Hepatocyte (in vitro differentiated cells): ENCODE measurements around the gene MTNR1A. TPM values are rescaled to one million over a fixed set of nuclear protein-coding genes. Genes with fewer than 3 reads are reported as not detected.

Experiments
- DNase-seq: peaks from one replicate; pipeline ENCODE4 v3.0.0-alpha.2; 2016; ENCODE audit warnings: low spot score
- H2AFZ ChIP-seq: fragments of 200-600 bp; sonication (generic); 2 replicates; pipeline ENCODE4 v1.6.0; 2016; ENCODE audit warnings: antibody characterized with exemption, mild to moderate bottlenecking
- H3K27ac ChIP-seq: fragments of 200-600 bp; sonication (generic); 2 replicates; pipeline ENCODE4 v1.5.1; 2016; ENCODE audit warnings: mild to moderate bottlenecking
- H3K27me3 ChIP-seq: fragments of 200-600 bp; sonication (generic); 2 replicates; pipeline ENCODE4 v1.6.1; 2016
- H3K36me3 ChIP-seq: fragments of 200-600 bp; sonication (generic); replicated peaks from 2 replicates; pipeline ENCODE4 v1.5.1; 2016; ENCODE audit warnings: low read depth; ENCODE audit not compliant: insufficient read depth
- H3K4me1 ChIP-seq: fragments of 200-600 bp; sonication (generic); 2 replicates; pipeline ENCODE4 v1.5.1; 2016; ENCODE audit warnings: mild to moderate bottlenecking, moderate library complexity; ENCODE audit not compliant: insufficient read depth
- H3K4me2 ChIP-seq: fragments of 200-600 bp; sonication (generic); 2 replicates; pipeline ENCODE4 v1.6.0; 2016
- H3K4me3 ChIP-seq: fragments of 200-600 bp; sonication (generic); 2 replicates; pipeline ENCODE4 v1.5.1; 2016; ENCODE audit warnings: mild to moderate bottlenecking
- H3K79me2 ChIP-seq: fragments of 200-600 bp; sonication (generic); 2 replicates; pipeline ENCODE4 v1.6.0; 2017; ENCODE audit warnings: mild to moderate bottlenecking
- H3K9me2 ChIP-seq: fragments of 200-600 bp; sonication (generic); replicated peaks from 2 replicates; pipeline ENCODE4 v1.6.0; 2017; ENCODE audit warnings: mild to moderate bottlenecking; ENCODE audit not compliant: insufficient read depth
- H3K9me3 ChIP-seq: fragments of 200-600 bp; sonication (generic); 2 replicates; pipeline ENCODE4 v1.5.1; 2016; ENCODE audit warnings: low read depth, mild to moderate bottlenecking
- H4K20me1 ChIP-seq: fragments of 200-600 bp; sonication (generic); 2 replicates; pipeline ENCODE4 v1.6.0; 2016; ENCODE audit warnings: mild to moderate bottlenecking; ENCODE audit not compliant: insufficient read depth, poor library complexity, severe bottlenecking
- EZH2 ChIP-seq: fragments of 200-600 bp; sonication (generic); IDR thresholded peaks from 2 replicates; pipeline ENCODE4 v1.6.1; 2016; ENCODE audit warnings: antibody characterized with exemption, mild to moderate bottlenecking, borderline replicate concordance
- EZH2phosphoT487 ChIP-seq: fragments of 200-600 bp; sonication (generic); IDR thresholded peaks from one replicate; pipeline ENCODE4 v1.6.1; 2018; ENCODE audit warnings: antibody characterized with exemption, mild to moderate bottlenecking, low read depth, moderate library complexity; ENCODE audit not compliant: unreplicated experiment, severe bottlenecking
- WGBS: methylation state at CpG from one replicate; pipeline ENCODE4 v1.1.6; 2016; ENCODE audit warnings: low lambda C conversion rate; ENCODE audit errors: missing lambda C conversion rate; 5-methylcytosine and 5-hydroxymethylcytosine counted together
- polyA plus RNA-seq: library from polyadenylated mRNA; unstranded; fragments of >200 nt; fragmentation: Nextera tagmentation; extraction: Ambion mirVana; gene quantifications from 2 replicates; pipeline ENCODE4 v1.2.1, GENCODE V29; 2016
- total RNA-seq: library from RNA; depleted of rRNA; stranded (reverse); fragments of >200 nt; gene quantifications from 2 replicates; pipeline ENCODE4 v1.2.3, GENCODE V29; 2014
- TF ChIP-seq, protein P1 (sequence below): fragments of 200-600 bp; sonication (generic); IDR thresholded peaks from 2 replicates; pipeline ENCODE4 v1.5.1; 2016; ENCODE audit warnings: antibody characterized with exemption, mild to moderate bottlenecking; ENCODE audit not compliant: poor library complexity

Gene MTNR1A
- total and polyA plus RNA-seq, 2 experiments from 2014 or later, result not detected

GRCh38 chr4:186591651-186592050, 36.3 kb upstream of the MTNR1A start:
- Histone ChIP-seq H4K20me1 (no peaks in the 10 kb centered on the region), H3K9me2 (no peaks in the 10 kb centered on the region), H3K4me3 (no peak overlapping the region), H3K4me1 (no peaks in the 10 kb centered on the region), H3K36me3 (no peaks in the 10 kb centered on the region), H3K27me3 (no peaks in the 10 kb centered on the region), H3K27ac (no peak overlapping the region), H2AFZ (no peak overlapping the region), H3K9me3 (no peaks in the 10 kb centered on the region), H3K4me2 (no peak overlapping the region), H3K79me2 (no peaks in the 10 kb centered on the region)
- WGBS, result 96% methylated on average over 6 of the region's 6 CpGs
- no peak for TF ChIP-seq EZH2phosphoT487
- TF ChIP-seq, protein P1, sequence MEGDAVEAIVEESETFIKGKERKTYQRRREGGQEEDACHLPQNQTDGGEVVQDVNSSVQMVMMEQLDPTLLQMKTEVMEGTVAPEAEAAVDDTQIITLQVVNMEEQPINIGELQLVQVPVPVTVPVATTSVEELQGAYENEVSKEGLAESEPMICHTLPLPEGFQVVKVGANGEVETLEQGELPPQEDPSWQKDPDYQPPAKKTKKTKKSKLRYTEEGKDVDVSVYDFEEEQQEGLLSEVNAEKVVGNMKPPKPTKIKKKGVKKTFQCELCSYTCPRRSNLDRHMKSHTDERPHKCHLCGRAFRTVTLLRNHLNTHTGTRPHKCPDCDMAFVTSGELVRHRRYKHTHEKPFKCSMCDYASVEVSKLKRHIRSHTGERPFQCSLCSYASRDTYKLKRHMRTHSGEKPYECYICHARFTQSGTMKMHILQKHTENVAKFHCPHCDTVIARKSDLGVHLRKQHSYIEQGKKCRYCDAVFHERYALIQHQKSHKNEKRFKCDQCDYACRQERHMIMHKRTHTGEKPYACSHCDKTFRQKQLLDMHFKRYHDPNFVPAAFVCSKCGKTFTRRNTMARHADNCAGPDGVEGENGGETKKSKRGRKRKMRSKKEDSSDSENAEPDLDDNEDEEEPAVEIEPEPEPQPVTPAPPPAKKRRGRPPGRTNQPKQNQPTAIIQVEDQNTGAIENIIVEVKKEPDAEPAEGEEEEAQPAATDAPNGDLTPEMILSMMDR, result no peak
- no peak for TF ChIP-seq EZH2
- no peak for DNase-seq

DNA sequence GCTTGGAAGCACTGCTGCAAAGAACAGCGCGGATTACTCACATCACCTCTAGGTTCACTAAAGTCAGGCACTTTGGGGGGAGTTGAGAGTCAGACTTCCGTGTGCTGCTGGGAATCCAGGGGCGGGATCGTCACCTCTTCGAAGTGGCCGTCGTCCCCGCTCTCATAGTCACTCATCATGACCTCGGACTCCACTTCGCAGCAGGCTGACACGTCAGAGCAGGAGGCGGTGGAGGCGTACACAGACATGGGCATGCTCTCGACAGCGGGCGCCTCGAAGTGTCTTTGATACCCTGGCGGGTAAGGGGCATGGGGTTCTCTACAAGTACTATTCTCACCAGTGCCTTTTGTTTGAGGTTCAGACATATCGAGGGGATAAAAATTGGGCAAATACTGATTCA, 33.1 kb upstream of the MTNR1A start:
- Histone ChIP-seq H4K20me1 (no peaks in the 10 kb centered on the region), H3K79me2 (no peaks in the 10 kb centered on the region), H3K4me3 (no peak overlapping the region), H3K36me3 (no peaks in the 10 kb centered on the region), H3K9me3 (no peaks in the 10 kb centered on the region), H3K27ac (no peak overlapping the region), H2AFZ (no peak overlapping the region), H3K27me3 (no peaks in the 10 kb centered on the region), H3K4me2 (no peak overlapping the region), H3K4me1 (no peaks in the 10 kb centered on the region), H3K9me2 (no peaks in the 10 kb centered on the region)
- no peak for TF ChIP-seq EZH2
- TF ChIP-seq, protein P1, result no peak
- no peak for TF ChIP-seq EZH2phosphoT487
- WGBS, result 97% methylated on average over 20 of the region's 20 CpGs
- no peak for DNase-seq

DNA sequence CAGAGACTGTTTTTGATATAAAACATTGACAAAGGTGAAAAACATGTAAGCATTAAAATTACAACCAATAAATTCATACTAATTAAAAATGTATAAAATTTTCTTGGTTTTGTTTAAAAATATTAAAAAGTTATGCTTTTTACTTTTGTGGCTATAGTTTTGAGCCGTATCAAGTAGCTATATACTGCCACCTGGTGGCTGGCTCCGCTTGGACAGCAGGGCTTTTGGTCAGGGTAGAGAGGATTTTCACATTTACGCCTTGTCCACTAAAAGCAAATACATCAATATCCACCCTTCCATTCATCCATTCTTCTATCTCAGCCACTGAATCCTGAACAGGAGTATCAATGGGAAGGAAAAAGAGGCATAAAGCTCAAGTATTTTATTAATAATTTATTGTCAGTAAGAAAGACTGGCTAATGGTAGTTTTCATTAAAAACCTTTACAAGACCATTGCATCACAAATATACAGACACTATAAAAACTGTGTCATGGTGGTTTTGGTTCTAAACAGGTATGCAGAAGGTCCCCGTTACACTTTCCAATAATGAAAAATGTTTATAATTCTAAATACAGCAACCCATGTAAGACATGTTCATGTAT, 32.1 kb upstream of the MTNR1A start:
- peak; percentile 81 for DNase-seq
- Histone ChIP-seq H3K27me3 (no peaks in the 10 kb centered on the region), H3K4me2 (no peak overlapping the region), H2AFZ (no peak overlapping the region), H3K9me2 (no peaks in the 10 kb centered on the region), H3K79me2 (no peaks in the 10 kb centered on the region), H3K27ac (no peak overlapping the region), H3K4me1 (no peaks in the 10 kb centered on the region), H4K20me1 (no peaks in the 10 kb centered on the region), H3K4me3 (no peak overlapping the region), H3K36me3 (no peaks in the 10 kb centered on the region), H3K9me3 (no peaks in the 10 kb centered on the region)
- WGBS, result 44% methylated on average over 4 of the region's 4 CpGs
- TF ChIP-seq, protein P1, result peak; percentile 96
- no peak for TF ChIP-seq EZH2
